Endothelial cell of umbilical vein (primary cell): ENCODE measurements around the gene ARMC8. TPM values are rescaled to one million over a fixed set of nuclear protein-coding genes. Genes with fewer than 3 reads are reported as not detected.

Experiments used
- BruUV-seq: library from RNA; stranded (reverse); fragments of 400-500 nt; replicated peaks from 2 replicates; lab custom pipeline; 2021; lab: Mats Ljungman, UMichigan
- CTCF ChIA-PET: fragments of 300-600, 350-600 bp; sonication (Branson Sonifier 250); formaldehyde crosslinking; loops from one replicate; lab custom pipeline; 2021; ENCODE audit warnings: antibody characterized with exemption, inconsistent platforms; lab: Charles Lee
- POLR2A ChIA-PET: fragments of 300-600, 350-600 bp; sonication (Branson Sonifier 250); formaldehyde crosslinking; loops from one replicate; lab custom pipeline; 2021; ENCODE audit warnings: antibody characterized with exemption, inconsistent platforms; lab: Charles Lee
- DNase-seq: peaks from one replicate; pipeline ENCODE4 v3.0.0-alpha.2; 2011; ENCODE audit warnings: low read depth, low spot score
- FAIRE-seq: peaks from 2 replicates; lab custom pipeline; 2011; peaks lifted over from hg19 to GRCh38; lab: Jason Lieb, UNC
- H2AFZ ChIP-seq: 2 replicates; pipeline ENCODE4 v1.6.0; 2012; ENCODE audit warnings: low read depth, low read length, control low read depth, inconsistent platforms
- H3K27ac ChIP-seq: 2 replicates; pipeline ENCODE4 v1.5.1; 2011; ENCODE audit warnings: low read depth, mild to moderate bottlenecking, control low read depth, low read length, moderate library complexity; ENCODE audit not compliant: insufficient read depth
- H3K27me3 ChIP-seq, 2 experiments: 2 replicates each; pipeline versions ENCODE4 v1.6.0 to v1.6.1; 2011; ENCODE audit warnings: low read length in 2 of 2, mixed read lengths in 1 of 2; ENCODE audit not compliant: control insufficient read depth in 2 of 2, insufficient read depth in 2 of 2
- H3K36me3 ChIP-seq, 2 experiments: 2 replicates in 1 of 2; 3 replicates in 1 of 2; pipeline ENCODE4 v1.5.1; 2011; ENCODE audit warnings: low read length in 2 of 2, mild to moderate bottlenecking in 1 of 2, moderate library complexity in 1 of 2; ENCODE audit not compliant: control insufficient read depth in 2 of 2, insufficient read depth in 2 of 2; ENCODE audit errors: extremely low read depth in 1 of 2
- H3K4me1 ChIP-seq: 3 replicates; pipeline ENCODE4 v1.5.1; 2011; ENCODE audit warnings: mild to moderate bottlenecking, low read length; ENCODE audit not compliant: control insufficient read depth, insufficient read depth; ENCODE audit errors: extremely low read depth
- H3K4me2 ChIP-seq: 2 replicates; pipeline ENCODE4 v1.6.1; 2011; ENCODE audit warnings: low read length, control low read depth, mixed read lengths; ENCODE audit not compliant: insufficient read depth
- H3K4me3 ChIP-seq, 3 experiments: fragments of 200-600 bp in 1 of 3; sonication (generic), shearing (Covaris generic) in 1 of 3; replicated peaks in 1 of 3; 2 replicates each; pipeline ENCODE4 v1.5.1; 2011 to 2016; ENCODE audit warnings: control low read depth in 3 of 3, low read length in 3 of 3, mild to moderate bottlenecking in 2 of 3, inconsistent platforms in 1 of 3, low read depth in 1 of 3, moderate library complexity in 1 of 3; ENCODE audit not compliant: insufficient read depth in 1 of 3
- H3K79me2 ChIP-seq: 2 replicates; pipeline ENCODE4 v1.6.0; 2012; ENCODE audit warnings: low read length, inconsistent platforms; ENCODE audit not compliant: control insufficient read depth, insufficient read depth
- H3K9ac ChIP-seq: replicated peaks from 2 replicates; pipeline ENCODE3; 2011; ENCODE audit warnings: low read length, control low read depth; ENCODE audit not compliant: insufficient read depth; ENCODE audit errors: extremely low read depth
- H3K9me1 ChIP-seq: replicated peaks from 3 replicates; pipeline ENCODE4 v1.6.0; 2011; ENCODE audit warnings: mild to moderate bottlenecking, low read length; ENCODE audit not compliant: control insufficient read depth, insufficient read depth; ENCODE audit errors: extremely low read depth
- H3K9me3 ChIP-seq: replicated peaks from 2 replicates; pipeline ENCODE4 v1.5.1; 2012; ENCODE audit warnings: low read length, inconsistent platforms; ENCODE audit not compliant: control insufficient read depth, insufficient read depth
- H4K20me1 ChIP-seq: replicated peaks from 2 replicates; pipeline ENCODE3; 2011; ENCODE audit warnings: mild to moderate bottlenecking, low read length; ENCODE audit not compliant: control insufficient read depth, insufficient read depth; ENCODE audit errors: extremely low read depth
- CTCF ChIP-seq, 2 donors: IDR thresholded peaks; 1 replicate in 1 of 2; 2 replicates in 1 of 2; pipeline ENCODE4 v1.5.1; 2011; ENCODE audit warnings: low read length in 2 of 2, mild to moderate bottlenecking in 2 of 2, moderate library complexity in 2 of 2, control low read depth in 1 of 2, inconsistent platforms in 1 of 2, low read depth in 1 of 2; ENCODE audit not compliant: insufficient read depth in 1 of 2; ENCODE audit errors: extremely low read depth in 1 of 2
- EZH2 ChIP-seq: IDR thresholded peaks from 2 replicates; pipeline ENCODE4 v1.6.1; 2012; ENCODE audit warnings: borderline replicate concordance, low read depth, mild to moderate bottlenecking, moderate library complexity, low read length, inconsistent platforms; ENCODE audit not compliant: severe bottlenecking
- GATA2 ChIP-seq: IDR thresholded peaks from 2 replicates; pipeline ENCODE4 v1.7.0; 2011; ENCODE audit warnings: low read depth, mild to moderate bottlenecking, moderate library complexity, mixed read lengths, low read length; ENCODE audit not compliant: insufficient read length, insufficient read depth
- JUN ChIP-seq: IDR thresholded peaks from 2 replicates; pipeline ENCODE4 v1.6.1; 2011; ENCODE audit warnings: borderline replicate concordance, low read depth; ENCODE audit not compliant: insufficient read length, insufficient read depth
- MAX ChIP-seq: IDR thresholded peaks from 2 replicates; pipeline ENCODE4 v1.6.1; 2011; ENCODE audit not compliant: insufficient read depth, insufficient read length
- MYC ChIP-seq: IDR thresholded peaks from one replicate; pipeline ENCODE4 v1.6.1; 2011; ENCODE audit warnings: mild to moderate bottlenecking, low read depth, low read length
- POLR2A ChIP-seq: IDR thresholded peaks from 2 replicates; pipeline ENCODE4 v1.6.1; 2012; ENCODE audit warnings: low read depth, mild to moderate bottlenecking, control low read depth, low read length
- POLR2AphosphoS5 ChIP-seq: IDR thresholded peaks from 2 replicates; pipeline ENCODE4 v1.6.1; 2012; ENCODE audit warnings: low read depth, mild to moderate bottlenecking, control low read depth, low read length, moderate library complexity; ENCODE audit not compliant: insufficient read depth
- dilution Hi-C: fragments of 300-500 bp; cut with MboI; formaldehyde crosslinking; loops from one replicate; pipeline ENCODE4 v1.15.0; 2019; ENCODE audit warnings: low sequenced_read_pairs; ENCODE audit not compliant: extremely low pct_ligation_motif_present
- intact Hi-C: fragments of 100-400 bp; cut with micrococcal nuclease; formaldehyde crosslinking; loops from one replicate; pipeline ENCODE4 v1.10.0; 2022
- polyA plus RNA-seq, 4 experiments: library from polyadenylated mRNA; depleted of rRNA in 3 of 4; stranded (reverse) in 3 of 4; unstranded in 1 of 4; fragments of >200 nt; gene quantifications; 2 replicates each; pipeline versions ENCODE4 v1.2.1 to v1.2.3, GENCODE V29; 2011 to 2012; ENCODE audit warnings: missing spikeins in 1 of 4
- total RNA-seq: library from RNA; stranded (reverse); gene quantifications from 2 replicates; pipeline ENCODE4 v1.2.3, GENCODE V29; 2021

Gene ARMC8
- total and polyA plus RNA-seq, 2 donors (not counting 3 experiments of a cell fraction or from before 2014, with no cell fraction given): 39.6 to 46.0 TPM

- no peaks in the 10 kb centered on the region for H3K9me3 ChIP-seq
- no peak overlapping the region for H3K4me2 ChIP-seq
- H3K27ac ChIP-seq: no peak overlapping the region
- intact Hi-C loops (no loop called here), dilution Hi-C loops (no loop called here)
- H3K4me1 ChIP-seq: no peaks in the 10 kb centered on the region
- no TSS peak for BruUV-seq
- no peaks in the 10 kb centered on the region for H3K9me1 ChIP-seq
- TF ChIP-seq MAX (no peak), EZH2 (no peak), GATA2 (no peak), MYC (no peak), POLR2AphosphoS5 (no peak), JUN (no peak), POLR2A (no peak), CTCF (IDR thresholded peaks at IDR 0.05; ENCODE audit: extremely low read depth in 1 of 2, insufficient read depth in 1 of 2, low read depth in 1 of 2, low read length in 2 of 2) (no peak)
- H3K4me3 ChIP-seq: no peak overlapping the region
- FAIRE-seq (no peak), DNase-seq (no peak)
- no peak overlapping the region for H2AFZ ChIP-seq
- no peaks in the 10 kb centered on the region for H3K27me3 ChIP-seq
- peaks cover 3 to 4% of the 10 kb centered on the region in 2 experiments for H3K36me3 ChIP-seq
- H3K9ac ChIP-seq: no peak overlapping the region
- CTCF ChIA-PET: interaction anchor here (1.0 kb wide), 1 partner anchor 778 kb away, joined by 3 read pairs; no protein-coding TSS in a partner anchor
- H3K79me2 ChIP-seq: no peaks in the 10 kb centered on the region
- POLR2A ChIA-PET: no interaction called here
- no peaks in the 10 kb centered on the region for H4K20me1 ChIP-seq
These were observed 29.4 kb upstream of the ARMC8 start for GRCh38 chr3:138157743-138158142.
